MCF 10A (cell line): ENCODE measurements around the gene MIOX. TPM values are rescaled to one million over a fixed set of nuclear protein-coding genes. Genes with fewer than 3 reads are reported as not detected.

ENCODE experiments used
- BruUV-seq: library from RNA; stranded (reverse); fragments of 400-500 nt; replicated peaks from 2 replicates; lab custom pipeline; 2021; lab: Mats Ljungman, UMichigan
- CTCF ChIA-PET: fragments of 300-600 bp; sonication (Branson Sonifier 250); formaldehyde crosslinking; extraction: SDS; loops from one replicate; lab custom pipeline; 2021; ENCODE audit warnings: antibody characterized with exemption, inconsistent platforms; lab: Yijun Ruan, JAX
- POLR2A ChIA-PET: fragments of 300-600, 350-650 bp; sonication (Branson Sonifier 250); formaldehyde crosslinking; extraction: SDS; loops from one replicate; lab custom pipeline; 2020; ENCODE audit warnings: antibody characterized with exemption, inconsistent platforms; lab: Yijun Ruan, JAX
- DNase-seq: peaks from one replicate; pipeline ENCODE4 v3.0.0-alpha.2; 2018; ENCODE audit not compliant: unreplicated experiment
- H3K27ac Mint-ChIP-seq: one replicate; pipeline ENCODE4 v1.8.0; 2022; ENCODE audit warnings: mild to moderate bottlenecking, low read depth, mixed read lengths; ENCODE audit not compliant: unreplicated experiment
- H3K27me3 Mint-ChIP-seq: one replicate; pipeline ENCODE4 v1.8.0; 2022; ENCODE audit warnings: mixed read lengths; ENCODE audit not compliant: insufficient read depth, unreplicated experiment
- H3K36me3 Mint-ChIP-seq: one replicate; pipeline ENCODE4 v1.8.0; 2022; ENCODE audit warnings: mild to moderate bottlenecking, moderate library complexity, mixed read lengths; ENCODE audit not compliant: insufficient read depth, unreplicated experiment
- H3K4me1 Mint-ChIP-seq: one replicate; pipeline ENCODE4 v1.8.0; 2022; ENCODE audit warnings: mixed read lengths; ENCODE audit not compliant: insufficient read depth, unreplicated experiment
- H3K4me3 Mint-ChIP-seq: one replicate; pipeline ENCODE4 v1.8.0; 2022; ENCODE audit warnings: mild to moderate bottlenecking, moderate library complexity, mixed read lengths; ENCODE audit not compliant: unreplicated experiment
- H3K9me3 Mint-ChIP-seq: one replicate; pipeline ENCODE4 v1.8.0; 2022; ENCODE audit warnings: mixed read lengths; ENCODE audit not compliant: unreplicated experiment
- intact Hi-C: fragments of 100-400 bp; cut with micrococcal nuclease; formaldehyde crosslinking; loops from 2 replicates; pipeline ENCODE4 v1.14.1; 2022
- total RNA-seq: library from RNA; stranded (reverse); gene quantifications from 2 replicates; pipeline ENCODE4 v1.2.3, GENCODE V29; 2022
- TF ChIP-seq, protein P1 (sequence below): fragments of 200-600 bp; IDR thresholded peaks from one replicate; pipeline ENCODE4 v1.8.0; 2022; ENCODE audit warnings: antibody characterized with exemption, mild to moderate bottlenecking; ENCODE audit not compliant: unreplicated experiment

The MIOX gene
- total RNA-seq, 1 experiment from 2014 or later: 0.63 TPM

DNA sequence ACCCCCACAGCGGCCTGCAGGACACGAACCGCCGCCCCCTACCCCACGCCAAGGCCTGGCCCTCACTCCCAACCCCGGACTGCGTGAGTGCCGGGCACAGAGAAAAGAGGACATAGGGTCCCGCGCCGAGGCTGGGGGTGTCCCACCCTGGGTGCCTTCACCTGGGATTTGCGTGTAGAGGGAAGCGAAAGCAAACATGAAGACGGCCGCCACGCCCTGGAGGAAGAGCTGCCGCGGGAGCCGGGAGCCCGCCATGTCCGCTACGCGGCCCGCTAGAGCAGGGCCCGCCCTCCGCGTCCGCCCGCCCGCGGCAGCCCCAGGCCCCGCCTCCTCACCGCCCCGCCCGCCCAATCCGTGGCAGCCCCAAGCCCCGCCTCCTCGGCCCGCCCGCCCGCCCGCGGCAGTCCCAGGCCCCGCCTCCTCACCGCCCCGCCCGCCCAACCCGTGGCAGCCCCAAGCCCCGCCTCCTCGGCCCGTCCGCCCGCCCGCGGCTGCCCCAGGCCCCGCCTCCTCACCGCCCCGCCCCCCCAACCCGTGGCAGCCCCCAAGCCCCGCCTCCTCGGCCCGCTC is 20.8 kb downstream of the MIOX start, which contains the start of gene LMF2:
Gene LMF2 (minus strand): TSS at position 282 of the 570 bp plus-strand sequence. CDS start 27 bp downstream, at position 255.
- intact Hi-C loops: loop anchor here (5.0 kb wide), 1 partner anchor 115 kb away; no protein-coding TSS in a partner anchor
- DNase-seq: no peak
- Mint-ChIP-seq H3K9me3 (no peaks in the 10 kb centered on the region), H3K4me3 (peak within 1 kb of the TSS; percentile 92), H3K36me3 (peaks cover 13% of the 10 kb centered on the region), H3K27me3 (no peaks in the 10 kb centered on the region), H3K27ac (peak within 1 kb of the TSS; percentile 93), H3K4me1 (peaks cover 12% of the 10 kb centered on the region)
- no TSS peak for BruUV-seq
- TF ChIP-seq, protein P1, sequence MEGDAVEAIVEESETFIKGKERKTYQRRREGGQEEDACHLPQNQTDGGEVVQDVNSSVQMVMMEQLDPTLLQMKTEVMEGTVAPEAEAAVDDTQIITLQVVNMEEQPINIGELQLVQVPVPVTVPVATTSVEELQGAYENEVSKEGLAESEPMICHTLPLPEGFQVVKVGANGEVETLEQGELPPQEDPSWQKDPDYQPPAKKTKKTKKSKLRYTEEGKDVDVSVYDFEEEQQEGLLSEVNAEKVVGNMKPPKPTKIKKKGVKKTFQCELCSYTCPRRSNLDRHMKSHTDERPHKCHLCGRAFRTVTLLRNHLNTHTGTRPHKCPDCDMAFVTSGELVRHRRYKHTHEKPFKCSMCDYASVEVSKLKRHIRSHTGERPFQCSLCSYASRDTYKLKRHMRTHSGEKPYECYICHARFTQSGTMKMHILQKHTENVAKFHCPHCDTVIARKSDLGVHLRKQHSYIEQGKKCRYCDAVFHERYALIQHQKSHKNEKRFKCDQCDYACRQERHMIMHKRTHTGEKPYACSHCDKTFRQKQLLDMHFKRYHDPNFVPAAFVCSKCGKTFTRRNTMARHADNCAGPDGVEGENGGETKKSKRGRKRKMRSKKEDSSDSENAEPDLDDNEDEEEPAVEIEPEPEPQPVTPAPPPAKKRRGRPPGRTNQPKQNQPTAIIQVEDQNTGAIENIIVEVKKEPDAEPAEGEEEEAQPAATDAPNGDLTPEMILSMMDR: no peak
- POLR2A ChIA-PET: interaction anchor here (0.6 to 6.3 kb wide), 17 partner anchors 9 to 265 kb away, joined by 3 to 113 read pairs (median 4); partner anchors contain the start of genes ARSA, CHKB, SCO2 and SYCE3
- CTCF ChIA-PET: interaction anchor here (0.6 to 1.4 kb wide), 3 partner anchors 32 to 114 kb away, joined by 3 to 5 read pairs (median 3); no protein-coding TSS in a partner anchor

DNA sequence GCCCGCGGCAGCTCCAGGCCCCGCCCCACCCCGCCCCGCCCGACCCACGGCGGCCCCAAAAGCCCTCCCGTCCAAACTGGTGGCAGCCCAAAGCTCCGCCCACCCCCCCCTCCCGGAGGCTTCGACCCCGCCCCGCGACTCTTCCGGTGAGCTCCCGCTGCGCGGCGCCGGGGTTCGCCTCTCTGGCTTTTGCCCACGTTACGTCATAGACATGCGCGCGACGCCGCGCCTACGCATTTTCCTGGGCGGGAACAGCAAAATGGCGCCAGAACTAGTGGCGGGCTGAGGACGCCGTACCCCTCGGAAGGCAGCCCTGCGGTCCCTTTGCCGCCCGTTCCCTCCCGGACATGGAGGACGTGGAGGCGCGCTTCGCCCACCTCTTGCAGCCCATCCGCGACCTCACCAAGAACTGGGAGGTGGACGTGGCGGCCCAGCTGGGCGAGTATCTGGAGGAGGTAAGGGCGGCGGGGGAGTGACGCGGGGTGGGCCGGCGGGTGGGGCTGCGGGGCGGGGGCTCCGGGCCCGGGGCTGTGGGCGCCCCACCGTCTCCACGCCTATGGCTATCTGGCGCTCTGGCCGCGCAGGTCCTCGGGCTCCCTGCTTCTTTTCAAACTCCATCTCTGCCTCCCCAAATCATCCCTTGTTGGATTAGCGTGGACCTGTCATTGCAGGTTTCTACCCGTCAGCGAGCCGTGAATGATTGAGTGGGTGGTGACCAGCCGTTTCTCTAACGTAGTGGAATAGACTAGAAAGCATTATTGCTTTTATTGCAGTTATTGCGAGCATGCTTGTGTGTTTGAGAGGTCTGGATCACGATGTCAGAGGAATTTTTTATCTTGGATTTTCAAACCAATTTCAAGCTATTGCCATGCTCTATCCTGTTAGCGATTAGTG is 21.6 kb downstream of the MIOX start, which contains the start of gene NCAPH2:
Gene NCAPH2 (plus strand): TSS at position 234 of the 894 bp plus-strand sequence. CDS start 114 bp downstream, at position 348.
- POLR2A ChIA-PET: interaction anchor here (0.6 to 6.3 kb wide), 22 partner anchors 9 to 266 kb away, joined by 3 to 113 read pairs (median 4); partner anchors contain the start of genes ARSA, CHKB, SCO2 and SYCE3
- intact Hi-C loops: loop anchor here (5.0 kb wide), 1 partner anchor 114 kb away; no protein-coding TSS in a partner anchor
- Mint-ChIP-seq H3K27ac (peak within 1 kb of the TSS; percentile 93), H3K4me1 (peaks cover 12% of the 10 kb centered on the region), H3K36me3 (peaks cover 19% of the 10 kb centered on the region), H3K27me3 (no peaks in the 10 kb centered on the region), H3K4me3 (peak within 1 kb of the TSS; percentile 92), H3K9me3 (no peaks in the 10 kb centered on the region)
- CTCF ChIA-PET: interaction anchor here (0.5 to 1.4 kb wide), 7 partner anchors 15 to 113 kb away, joined by 3 to 7 read pairs (median 3); partner anchors contain the start of gene SCO2
- TF ChIP-seq, protein P1: no peak
- no TSS peak for BruUV-seq
- peak; percentile 96 for DNase-seq

DNA sequence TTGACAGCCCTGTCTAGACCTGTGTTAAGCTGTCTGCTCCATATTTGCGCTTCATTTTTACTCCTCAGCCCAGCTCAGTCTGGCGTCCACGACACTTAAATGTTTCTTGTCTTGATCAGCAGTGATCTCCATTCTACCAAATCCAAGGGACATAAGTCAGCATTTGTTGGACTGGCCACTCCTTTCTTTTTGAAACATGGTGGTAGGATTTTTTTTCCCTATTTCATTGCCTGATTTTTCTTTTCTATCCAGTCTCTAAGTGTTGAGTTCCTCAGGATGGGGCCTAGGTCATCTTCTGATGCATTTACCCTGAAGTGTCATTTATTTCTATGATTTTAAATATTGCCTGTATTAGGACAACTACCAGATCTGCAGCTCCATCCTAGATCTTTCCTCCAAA is 22.2 kb downstream of the MIOX start:
- CTCF ChIA-PET: interaction anchor here (0.5 to 1.4 kb wide), 8 partner anchors 9 to 115 kb away, joined by 3 to 7 read pairs (median 4); partner anchors contain the start of gene SCO2
- intact Hi-C loops: loop anchor here (5.0 kb wide), 1 partner anchor 113 kb away; no protein-coding TSS in a partner anchor
- H3K4me3 Mint-ChIP-seq: peak overlapping the region; percentile 87
- H3K27ac Mint-ChIP-seq: peak overlapping the region; percentile 92
- POLR2A ChIA-PET: interaction anchor here (0.6 to 6.3 kb wide), 12 partner anchors 14 to 205 kb away, joined by 3 to 113 read pairs (median 12); partner anchors contain the start of genes CHKB, SCO2, SYCE3 and TYMP
- H3K4me1 Mint-ChIP-seq: peaks cover 12% of the 10 kb centered on the region
- TF ChIP-seq, protein P1: no peak
- H3K27me3 Mint-ChIP-seq: no peaks in the 10 kb centered on the region
- H3K36me3 Mint-ChIP-seq: peaks cover 19% of the 10 kb centered on the region
- BruUV-seq: TSS peak; percentile 53
- DNase-seq: no peak
- H3K9me3 Mint-ChIP-seq: no peaks in the 10 kb centered on the region
